AG04450 (cell line): ENCODE data around the gene HOXA13. TPM values are rescaled to one million over a fixed set of nuclear protein-coding genes. Genes with fewer than 3 reads are reported as not detected.

Source experiments
- CTCF ChIA-PET: fragments of 300-600, 350-600 bp; formaldehyde crosslinking; extraction: SDS; loops from one replicate; lab custom pipeline; 2022; ENCODE audit warnings: antibody characterized with exemption, inconsistent platforms; lab: Charles Lee
- POLR2A ChIA-PET: fragments of 350-600 bp; formaldehyde crosslinking; extraction: SDS; loops from one replicate; lab custom pipeline; 2021; ENCODE audit warnings: antibody characterized with exemption, inconsistent platforms; lab: Yijun Ruan, JAX
- DNase-seq: peaks from one replicate; pipeline ENCODE4 v3.0.0-alpha.2; 2011; ENCODE audit warnings: low read depth, low spot score
- H3K27ac ChIP-seq: one replicate; pipeline ENCODE4 v1.5.1; 2012; ENCODE audit warnings: low read depth, low read length, control low read depth
- H3K27me3 ChIP-seq: one replicate; pipeline ENCODE4 v1.6.0; 2012; ENCODE audit warnings: low read length; ENCODE audit not compliant: control insufficient read depth, insufficient read depth
- H3K4me3 ChIP-seq: 2 replicates; pipeline ENCODE4 v1.5.1; 2011; ENCODE audit warnings: mild to moderate bottlenecking, low read depth, low read length, control low read depth
- H3K9me3 ChIP-seq: 2 replicates; pipeline ENCODE4 v1.5.1; 2012; ENCODE audit warnings: low read length; ENCODE audit not compliant: control insufficient read depth, insufficient read depth
- CTCF ChIP-seq: IDR thresholded peaks from 2 replicates; pipeline ENCODE4 v1.5.1; 2011; ENCODE audit warnings: low read depth, low read length, control low read depth, inconsistent platforms
- polyA plus RNA-seq: library from polyadenylated mRNA; depleted of rRNA; stranded (reverse); fragments of >200 nt; gene quantifications from 2 replicates; pipeline ENCODE4 v1.2.3, GENCODE V29; 2011

HOXA13 gene
- polyA plus RNA-seq, 1 experiment: not detected

- Histone ChIP-seq H3K27ac (no peak overlapping the region), H3K27me3 (peaks cover 87% of the 10 kb centered on the region), H3K4me3 (no peak overlapping the region), H3K9me3 (peaks cover 11% of the 10 kb centered on the region; the same call in 1 of the 2 replicates)
- ChIA-PET CTCF (interaction anchor here (1.5 to 4.2 kb wide), 3 partner anchors 33 to 1284 kb away, joined by 6 to 17 read pairs (median 8); no protein-coding TSS in a partner anchor), POLR2A (no interaction called here)
- TF ChIP-seq CTCF: no peak
- no peak for DNase-seq
Measured at GRCh38 chr7:27176962-27177794, 22.7 kb downstream of the HOXA13 start.

GRCh38 chr7:27176524-27176845 is 23.4 kb downstream of the HOXA13 start:
- no peak for TF ChIP-seq CTCF
- no peak overlapping the region for H3K27ac ChIP-seq
- H3K4me3 ChIP-seq: no peak overlapping the region
- ChIA-PET CTCF (interaction anchor here (1.5 to 4.2 kb wide), 3 partner anchors 33 to 1283 kb away, joined by 6 to 17 read pairs (median 8); no protein-coding TSS in a partner anchor), POLR2A (no interaction called here)
- no peak for DNase-seq
- H3K27me3 ChIP-seq: peaks cover 88% of the 10 kb centered on the region
- peaks cover 11% of the 10 kb centered on the region; the same call in 1 of the 2 replicates for H3K9me3 ChIP-seq

GRCh38 chr7:27175626-27176523 is 24.0 kb downstream of the HOXA13 start:
- H3K27ac ChIP-seq: no peak overlapping the region
- peaks cover 11% of the 10 kb centered on the region; the same call in 1 of the 2 replicates for H3K9me3 ChIP-seq
- H3K27me3 ChIP-seq: peaks cover 89% of the 10 kb centered on the region
- H3K4me3 ChIP-seq: no peak overlapping the region
- TF ChIP-seq CTCF: no peak
- POLR2A ChIA-PET: no interaction called here
- CTCF ChIA-PET: interaction anchor here (0.6 to 4.2 kb wide), 4 partner anchors 34 to 1283 kb away, joined by 6 to 17 read pairs (median 10); no protein-coding TSS in a partner anchor
- DNase-seq: no peak

- Histone ChIP-seq H3K27ac (no peak overlapping the region), H3K9me3 (peaks cover 11% of the 10 kb centered on the region; the same call in 1 of the 2 replicates), H3K27me3 (peaks cover 89% of the 10 kb centered on the region), H3K4me3 (no peak overlapping the region)
- ChIA-PET CTCF (interaction anchor here (4.2 kb wide), 1 partner anchor 1282 kb away, joined by 17 read pairs; no protein-coding TSS in a partner anchor), POLR2A (no interaction called here)
- no peak for DNase-seq
- no peak for TF ChIP-seq CTCF
Measured at GRCh38 chr7:27174874-27175625, 24.8 kb downstream of the HOXA13 start.
